TTC549 (cell line): ENCODE results near the gene ADAM12.
"Not testable (repeated sequence)": the region's sequence is repeated elsewhere in the genome, so short reads cannot be mapped to it uniquely, and the experiment has no call there.

ENCODE experiments used
- FAIRE-seq: peaks from 2 replicates; lab custom pipeline; 2012; peaks lifted over from hg19 to GRCh38; lab: Jason Lieb, UNC

ADAM12 gene

DNA sequence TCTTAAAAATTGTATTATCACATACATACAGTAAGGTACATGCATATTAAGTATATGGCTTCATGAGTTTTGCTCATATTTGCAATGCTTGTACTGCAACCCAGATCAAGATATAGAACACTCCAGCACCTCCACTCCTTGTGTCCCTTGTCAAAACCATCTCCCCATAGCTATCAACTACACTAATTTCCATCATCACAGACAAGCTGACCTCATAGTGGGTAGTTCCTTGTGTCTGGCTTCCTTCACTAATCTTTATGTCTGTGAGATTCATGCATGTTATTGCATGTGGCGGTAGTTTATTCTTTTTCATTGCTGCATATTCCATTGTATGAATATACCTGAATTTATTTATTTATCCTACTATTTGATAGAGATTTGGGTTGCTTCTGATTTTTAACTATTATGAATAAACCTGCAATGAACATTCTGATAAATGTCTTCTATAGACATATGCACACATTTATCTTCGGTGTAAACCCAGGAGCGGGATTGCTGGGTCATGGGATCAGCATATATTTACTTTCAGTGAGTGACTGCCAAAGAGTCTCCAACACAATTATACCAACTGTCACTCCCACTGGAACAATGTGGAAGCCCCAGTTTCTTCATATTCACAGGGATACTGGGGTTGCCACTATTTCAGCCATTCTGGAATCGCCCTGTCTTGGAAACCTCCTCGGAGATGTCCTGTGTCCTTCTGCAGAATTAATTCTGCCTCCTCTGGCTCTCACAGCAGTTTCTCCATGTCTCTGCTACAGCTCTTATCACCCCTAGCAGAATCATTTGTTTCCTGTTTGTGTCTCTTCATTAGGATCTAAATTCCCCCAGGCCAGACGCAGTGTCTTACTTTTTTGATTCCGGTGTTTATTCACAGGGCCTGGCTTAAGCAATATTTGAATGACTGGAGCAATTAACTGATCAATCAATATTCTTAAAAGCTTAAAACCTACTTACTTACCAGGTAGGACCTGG lies 14.7 kb upstream of the ADAM12 start:
- no peak for FAIRE-seq

DNA sequence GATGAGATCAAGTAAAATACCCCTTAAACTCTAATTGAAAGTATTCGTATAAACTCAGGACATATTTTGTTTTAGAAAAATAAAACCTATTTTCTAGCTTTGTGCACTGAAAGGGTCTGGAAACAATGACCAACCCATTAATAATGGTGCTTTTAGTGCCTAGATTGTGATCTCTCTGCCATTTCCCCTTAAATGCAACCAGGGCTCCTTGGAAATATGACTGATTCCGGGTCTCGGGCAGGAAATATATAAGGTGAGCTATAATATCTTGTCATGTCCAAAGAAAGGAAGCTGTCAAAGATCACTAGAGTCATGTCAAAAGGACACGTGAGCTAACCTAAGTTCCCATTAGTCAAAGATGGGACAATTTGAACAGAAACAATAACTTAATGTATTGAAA lies 12.4 kb upstream of the ADAM12 start:
- no peak for FAIRE-seq

DNA sequence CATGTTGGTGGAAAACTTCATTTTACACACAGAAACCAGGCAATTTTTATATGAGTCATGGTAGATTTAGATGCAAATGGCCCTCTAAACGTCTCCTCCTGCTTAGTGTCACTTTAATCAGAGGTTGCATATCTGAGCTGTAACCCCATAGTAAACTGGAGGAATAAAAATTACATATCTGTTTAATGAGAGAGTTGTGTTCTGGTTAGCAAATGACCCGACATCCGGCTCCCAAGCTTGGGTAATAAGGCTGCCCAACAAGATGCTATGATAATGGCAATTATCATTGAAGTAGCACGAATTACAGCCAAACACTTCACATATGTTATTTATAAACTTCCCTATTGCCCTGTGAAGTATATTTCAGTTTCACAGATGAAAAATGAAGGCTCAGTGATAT lies 10.6 kb upstream of the ADAM12 start:
- FAIRE-seq, result no peak

DNA sequence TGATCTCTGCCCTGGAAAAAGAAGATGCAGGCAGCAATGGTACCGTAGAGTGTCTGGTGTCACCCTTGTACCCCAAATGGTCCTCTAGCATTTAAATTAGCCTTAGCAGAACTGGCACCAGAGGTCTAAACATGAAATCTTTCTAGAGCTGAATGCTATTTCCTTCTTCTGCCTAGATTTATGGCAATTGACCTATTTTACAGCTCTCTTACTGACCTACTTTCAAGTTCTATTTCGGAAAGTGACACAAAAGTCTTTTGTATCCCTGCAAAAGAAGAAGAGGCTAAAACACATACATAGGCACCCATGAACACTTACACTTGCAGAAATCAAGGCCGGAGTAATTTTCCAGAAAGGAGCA lies 10.1 kb upstream of the ADAM12 start:
- FAIRE-seq, result no peak

DNA sequence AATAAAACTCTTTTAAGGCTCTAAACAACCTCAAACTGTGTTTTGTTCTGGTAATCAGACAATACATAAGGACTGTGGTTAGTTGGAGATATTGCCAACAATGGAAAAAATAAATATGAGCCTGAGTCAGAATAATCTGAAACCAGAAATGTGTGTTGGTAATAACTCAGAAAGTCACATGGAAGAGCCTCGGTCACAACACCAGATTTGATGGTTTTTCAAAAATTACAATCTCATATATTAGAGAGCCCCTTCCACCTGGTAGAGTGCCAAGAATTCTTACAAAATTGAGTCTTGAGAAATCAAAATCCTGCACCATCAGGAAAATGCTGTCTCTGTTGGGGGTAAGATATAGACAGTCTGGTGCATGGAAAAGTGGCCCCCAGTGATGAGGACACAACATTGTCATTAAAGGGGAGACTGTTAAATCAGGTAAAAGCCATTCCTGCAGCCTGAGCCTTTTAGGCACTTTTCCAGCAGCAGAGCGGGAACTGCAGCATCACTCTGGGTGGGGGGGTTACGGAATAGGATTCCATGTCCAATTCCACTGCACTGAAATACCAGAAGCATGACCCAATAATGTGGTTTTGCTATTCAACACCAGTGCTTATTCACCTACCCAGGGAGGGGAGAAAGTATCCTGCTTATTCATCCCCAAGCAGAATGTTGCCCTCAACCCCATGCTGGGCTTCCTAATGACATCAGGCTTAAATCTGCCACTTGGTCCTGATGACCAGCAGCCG lies 9.5 kb upstream of the ADAM12 start:
- FAIRE-seq, result no peak

DNA sequence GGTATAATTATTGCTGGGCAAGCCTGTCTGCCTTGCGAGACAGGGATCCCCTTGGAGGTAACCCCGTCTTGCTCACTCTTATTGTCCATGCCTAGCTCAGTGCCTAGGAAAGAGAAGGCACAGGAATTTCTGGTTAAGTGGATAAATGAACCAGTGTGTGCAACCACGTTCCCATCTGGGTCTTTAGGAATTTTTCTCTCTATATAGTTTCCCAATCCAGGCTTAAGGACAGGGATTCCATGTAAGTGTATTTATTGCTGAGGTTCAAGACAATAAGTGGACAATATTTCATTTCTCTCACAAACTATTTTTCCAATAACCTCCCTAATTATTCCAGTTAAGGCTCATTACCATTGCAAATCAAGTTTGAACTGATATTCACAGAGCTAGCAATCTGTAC lies 8.9 kb upstream of the ADAM12 start:
- no peak for FAIRE-seq

DNA sequence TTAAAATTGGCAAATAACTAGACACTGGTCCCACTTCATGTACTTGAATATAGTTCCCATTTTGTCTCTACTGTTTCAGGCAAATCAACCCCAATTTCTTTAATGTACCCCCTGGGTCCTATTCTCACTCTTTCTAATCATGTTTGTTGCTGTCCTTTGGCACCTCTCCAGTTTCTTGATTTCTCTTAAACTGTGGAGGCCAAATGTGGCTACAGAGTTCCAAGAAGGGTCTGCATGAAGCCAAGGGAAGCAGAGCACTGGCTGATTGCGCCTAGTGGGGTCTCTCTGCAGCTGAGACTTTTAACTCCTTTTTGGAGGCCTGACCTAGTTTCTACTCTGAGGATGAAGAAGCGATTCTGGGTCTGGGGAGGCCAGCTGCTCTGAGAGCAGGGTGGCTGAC lies 6.7 kb upstream of the ADAM12 start:
- FAIRE-seq, result no peak

DNA sequence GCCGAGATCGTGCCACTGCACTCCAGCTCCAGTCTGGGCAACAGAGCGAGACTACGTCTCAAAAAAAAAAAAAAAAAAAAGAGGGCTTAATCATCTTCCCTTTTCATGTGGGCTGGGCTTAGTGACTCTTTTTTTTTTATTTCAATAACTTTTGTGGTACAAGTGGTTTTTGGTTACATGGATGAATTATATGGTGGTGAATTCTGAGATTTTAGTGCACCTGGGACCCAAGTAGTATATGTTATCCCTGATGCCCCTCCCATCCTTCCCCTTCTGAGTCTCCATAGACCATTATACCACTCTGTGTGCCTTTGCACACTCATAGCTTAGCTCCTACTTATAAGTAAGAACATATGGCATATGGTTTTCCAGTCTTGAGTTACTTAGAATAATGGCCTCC lies 4.8 kb upstream of the ADAM12 start:
- no peak for FAIRE-seq

DNA sequence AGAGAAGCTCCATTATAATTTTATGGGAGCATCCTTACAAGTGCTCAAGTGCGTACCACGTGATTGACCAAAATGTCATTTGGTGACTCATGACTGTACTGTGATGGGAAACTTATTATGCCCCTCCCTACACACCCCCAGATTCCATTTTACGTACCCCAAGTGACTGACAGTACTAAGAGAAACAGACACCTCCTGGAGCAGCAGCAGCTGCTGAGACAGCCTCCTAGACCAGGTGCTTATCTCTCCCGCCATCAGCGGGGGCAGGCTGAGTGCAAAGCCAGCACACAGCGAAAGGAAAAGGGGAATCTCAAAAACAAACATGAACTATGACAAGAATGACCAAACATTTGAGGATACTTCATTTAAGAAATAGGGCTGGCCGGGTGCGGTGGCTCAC lies 4.2 kb upstream of the ADAM12 start:
- no peak for FAIRE-seq

DNA sequence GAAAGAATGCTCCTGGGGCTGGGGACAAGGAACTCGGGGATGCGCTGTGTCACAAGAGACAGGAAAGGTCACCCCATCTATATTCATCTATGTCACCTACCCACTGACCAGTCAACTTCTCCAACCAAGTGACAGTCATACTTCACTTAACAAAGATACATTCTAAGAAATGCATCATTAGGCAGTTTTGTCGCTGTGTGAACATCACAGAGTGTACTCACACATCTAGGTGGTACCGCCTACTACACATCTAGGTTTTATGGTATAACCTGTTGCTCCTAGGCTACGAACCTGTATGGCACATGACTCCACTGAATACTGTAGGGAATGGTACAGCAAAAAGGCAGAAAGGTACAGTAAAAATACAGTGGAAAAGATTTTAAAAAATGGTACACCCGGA lies 3.8 kb upstream of the ADAM12 start:
- no peak for FAIRE-seq

DNA sequence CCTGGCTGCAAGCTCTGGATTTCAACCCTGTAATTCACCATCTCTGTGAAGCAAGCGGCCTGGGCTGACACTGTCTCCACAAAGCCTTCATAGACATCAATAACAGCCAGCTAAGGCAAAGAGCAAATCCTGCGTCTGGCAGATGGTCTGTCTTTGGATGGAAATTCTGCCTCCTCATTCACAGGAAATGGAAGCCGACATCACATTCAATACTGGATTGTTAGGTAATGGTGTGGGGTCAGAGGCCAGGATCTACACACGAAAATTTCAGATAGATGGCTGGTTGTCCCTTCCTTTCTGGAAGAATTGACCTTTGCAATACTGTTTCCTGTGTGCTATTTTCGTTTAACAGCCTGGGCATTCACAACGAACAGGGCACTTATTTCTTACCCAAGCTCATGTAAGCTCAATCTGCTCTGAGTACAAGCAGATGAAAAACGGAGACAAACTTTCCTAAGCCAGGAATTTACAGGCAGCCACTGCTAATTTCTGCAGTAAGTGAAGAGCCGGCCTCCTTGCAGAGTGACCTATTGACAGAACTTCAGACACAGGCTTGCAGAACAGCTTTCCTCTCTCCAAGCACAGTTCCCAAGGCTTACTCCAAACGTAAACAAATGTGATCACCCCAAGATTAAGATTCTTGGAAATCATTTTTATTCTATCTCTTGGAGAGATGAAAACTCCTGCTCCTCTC lies 3.1 kb upstream of the ADAM12 start:
- no peak for FAIRE-seq

DNA sequence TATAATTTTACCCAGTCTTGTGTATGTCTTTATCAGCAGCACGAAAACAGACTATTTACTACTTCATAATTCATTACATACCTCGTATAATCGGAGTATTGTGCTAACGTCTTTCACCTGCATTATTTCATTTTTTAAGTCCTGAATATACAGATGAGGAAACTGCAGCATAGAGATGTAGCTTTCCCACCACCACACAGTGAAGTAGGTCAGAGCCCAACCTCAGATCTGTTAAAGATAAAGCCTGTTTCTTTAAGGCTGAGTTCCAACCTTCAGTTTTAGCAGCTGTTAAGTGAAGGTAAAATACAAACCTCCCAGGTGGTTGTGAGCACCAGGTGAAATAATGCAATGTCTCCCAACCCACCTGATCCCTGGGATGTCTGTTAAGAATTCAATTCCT lies 2.0 kb upstream of the ADAM12 start:
- FAIRE-seq, result no peak

DNA sequence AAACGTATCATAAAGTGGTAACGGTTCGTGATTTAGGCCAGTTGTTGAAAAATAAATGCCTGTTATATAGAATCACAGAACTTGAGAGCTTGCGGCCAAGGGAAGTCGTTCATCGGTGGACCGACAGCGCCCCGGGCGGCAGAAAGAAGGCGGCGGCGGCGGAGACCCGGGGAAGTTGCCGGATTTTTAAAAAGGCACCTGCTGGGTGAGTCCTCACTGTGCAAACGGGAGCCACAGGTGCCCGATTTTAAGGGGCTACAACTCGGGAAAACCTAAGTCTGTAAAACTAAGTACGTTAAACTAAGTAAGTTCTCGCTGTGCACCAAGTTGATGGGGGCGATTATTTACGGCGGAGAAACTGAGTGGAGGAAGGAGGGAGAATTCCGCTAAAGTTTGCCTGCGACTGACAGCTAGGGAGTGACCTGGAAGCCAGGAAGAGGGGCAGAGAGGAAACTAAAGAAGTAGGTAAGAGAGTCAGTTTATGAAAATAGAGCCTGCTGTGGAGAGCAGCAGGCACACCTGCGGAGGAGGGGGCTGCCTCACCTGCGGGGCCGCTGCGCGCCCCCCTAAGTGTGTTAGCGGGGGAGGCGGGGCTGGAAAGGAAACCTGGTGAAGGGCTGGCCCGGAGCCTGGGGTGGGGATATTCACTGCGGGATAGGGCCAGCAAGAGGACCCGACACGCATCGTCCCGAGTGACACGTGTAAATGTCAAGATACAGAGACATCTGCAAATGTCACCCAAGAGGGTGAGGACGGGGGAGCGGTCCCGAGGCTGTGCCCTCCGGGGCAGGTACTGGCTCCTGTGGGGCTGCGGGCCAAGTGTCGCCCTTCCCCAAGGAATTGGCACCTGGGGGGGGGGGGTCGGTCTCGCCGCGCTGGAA lies 996 bp downstream of the ADAM12 start:
- FAIRE-seq, result no peak

DNA sequence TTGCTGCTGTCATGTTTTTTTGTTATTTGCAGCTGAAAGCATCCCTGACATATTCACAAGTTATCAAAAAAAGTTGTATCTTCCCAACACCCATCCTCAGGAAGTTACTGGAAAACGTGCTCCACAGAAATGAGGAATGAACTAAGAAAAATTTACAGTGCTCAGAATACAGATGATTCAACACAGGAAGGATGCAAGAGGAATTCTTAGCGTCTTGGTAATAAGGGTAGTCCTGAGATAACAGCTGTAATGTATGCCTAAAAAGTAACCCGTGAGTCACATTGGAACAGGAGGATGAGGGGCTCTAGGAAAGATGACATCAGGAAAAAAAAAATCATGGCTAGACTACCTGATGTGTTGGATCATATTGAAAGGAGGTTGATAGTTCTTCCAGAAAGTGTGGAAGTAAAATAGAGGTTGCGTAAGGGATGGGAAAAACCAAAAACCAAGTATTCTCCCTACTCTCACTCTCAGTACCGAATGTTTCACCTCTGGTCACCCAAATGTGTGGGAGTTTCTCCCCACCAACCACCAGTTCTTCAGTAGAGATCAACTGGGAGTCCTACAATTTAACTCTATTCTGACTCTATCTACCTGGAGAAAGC lies 3.9 kb downstream of the ADAM12 start:
- FAIRE-seq, result no peak

DNA sequence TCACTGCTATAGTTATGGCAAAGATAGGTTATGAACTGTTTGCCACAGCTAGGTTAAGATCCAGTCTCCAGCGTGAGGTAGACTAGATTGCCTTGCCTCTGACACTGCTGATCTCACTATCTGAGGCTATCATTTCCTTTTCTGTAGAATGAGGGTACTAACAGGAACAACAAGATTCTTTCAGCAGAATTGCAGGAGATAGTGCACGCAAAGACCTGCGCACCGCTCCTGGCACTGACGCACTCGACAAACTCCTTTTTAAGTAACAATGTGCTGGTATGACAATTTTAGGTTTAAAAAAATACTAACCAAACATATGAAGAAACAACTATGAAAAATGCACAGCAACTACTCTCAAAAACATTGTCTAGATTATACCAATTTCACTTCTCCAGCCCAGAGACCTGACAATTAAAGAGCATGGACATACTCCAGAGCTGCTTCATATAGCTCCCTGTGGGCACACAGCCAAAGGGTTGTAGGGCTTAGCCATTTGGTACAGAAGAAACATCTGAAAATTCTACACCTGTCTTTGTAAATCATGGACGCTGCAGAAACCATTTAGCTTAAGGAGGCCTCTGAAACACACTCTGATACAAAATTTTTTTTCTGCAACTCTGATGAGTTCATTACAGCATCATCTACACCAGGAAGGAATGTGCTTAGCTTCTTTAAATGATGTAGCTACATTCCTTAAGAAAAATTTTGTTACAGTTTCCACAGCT lies 7.8 kb downstream of the ADAM12 start:
- FAIRE-seq, result no peak

DNA sequence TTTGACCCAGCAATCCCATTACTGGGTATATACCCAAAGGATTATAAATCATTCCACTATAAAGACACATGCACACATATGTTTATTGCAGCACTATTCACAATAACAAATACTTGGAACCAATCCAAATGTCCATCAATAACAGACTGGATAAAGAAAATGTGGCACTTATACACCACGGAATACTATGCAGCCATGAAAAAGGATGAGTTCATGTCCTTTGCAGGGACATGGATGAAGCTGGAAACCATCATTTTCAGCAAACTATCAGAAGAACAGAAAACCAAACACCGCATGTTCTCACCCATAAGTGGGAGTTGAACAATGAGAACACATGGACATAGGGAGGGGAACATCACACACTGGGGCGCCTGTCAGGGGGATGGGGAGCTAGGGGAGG lies 9.1 kb downstream of the ADAM12 start:
- not testable (repeated sequence) for FAIRE-seq

DNA sequence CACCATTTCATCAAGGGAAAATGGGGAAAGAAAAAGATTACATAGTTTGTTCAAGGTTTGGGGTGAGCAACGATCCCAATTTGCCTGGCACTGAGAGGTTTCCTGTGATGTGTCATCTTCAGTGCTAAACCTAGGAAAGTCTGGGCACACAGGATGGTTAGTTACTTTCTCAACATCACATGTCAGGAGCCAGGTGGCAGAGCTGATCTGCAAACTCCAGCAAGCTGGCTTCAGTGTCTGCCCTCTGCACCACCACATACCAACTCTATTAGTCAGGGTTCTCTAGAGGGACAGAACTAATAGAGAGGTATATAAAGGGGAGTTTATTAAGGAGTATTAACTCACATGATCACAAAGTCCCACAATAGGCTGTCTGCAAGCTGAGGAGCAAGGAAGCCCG lies 11.3 kb downstream of the ADAM12 start:
- FAIRE-seq, result no peak

DNA sequence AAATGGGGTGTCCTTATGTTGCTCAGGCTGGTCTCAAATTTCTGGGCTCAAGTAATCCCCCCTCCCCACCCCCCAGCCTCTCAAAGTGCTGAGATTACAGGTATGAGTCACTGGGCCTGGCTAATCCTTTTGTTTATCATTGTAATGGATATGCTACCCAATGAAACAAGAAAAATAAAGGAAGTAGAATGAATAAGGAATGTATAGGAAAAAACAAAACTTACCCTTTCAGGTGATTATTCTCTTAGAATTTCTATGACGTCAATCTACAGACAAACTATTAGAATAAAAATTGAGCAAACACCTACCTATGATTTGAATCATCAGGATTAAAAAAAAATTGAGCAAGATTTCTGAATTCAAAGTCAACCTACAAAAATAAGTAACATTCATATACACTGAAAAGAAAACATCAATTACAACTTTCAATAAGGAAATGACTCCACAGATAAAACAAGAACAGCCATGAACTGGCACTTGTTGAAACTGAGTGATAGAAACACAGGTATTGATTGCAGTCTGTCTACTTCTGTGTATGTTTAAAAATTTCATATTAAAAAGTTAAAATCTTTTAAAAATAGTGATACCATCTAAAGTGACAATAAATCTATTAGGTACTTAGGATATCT lies 12.2 kb downstream of the ADAM12 start:
- no peak for FAIRE-seq

DNA sequence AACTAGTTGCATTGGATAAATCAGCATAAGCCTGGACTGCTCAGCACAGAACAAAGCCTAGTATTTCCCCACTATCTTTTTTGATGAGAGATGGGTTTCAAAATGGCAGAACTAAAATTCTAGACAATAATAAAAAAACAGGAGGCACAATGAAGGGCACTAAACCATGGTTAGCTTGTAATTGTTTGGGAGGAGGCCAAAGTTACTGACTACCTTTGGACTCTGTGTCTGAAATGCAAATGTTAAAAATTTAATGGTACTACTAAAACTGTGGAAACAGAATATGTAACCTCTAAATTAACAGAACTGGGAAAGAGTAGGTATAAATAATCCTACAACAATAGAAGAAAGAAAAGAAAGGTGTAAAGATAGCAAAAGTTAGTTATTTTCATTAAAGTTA lies 13.0 kb downstream of the ADAM12 start:
- no peak for FAIRE-seq

DNA sequence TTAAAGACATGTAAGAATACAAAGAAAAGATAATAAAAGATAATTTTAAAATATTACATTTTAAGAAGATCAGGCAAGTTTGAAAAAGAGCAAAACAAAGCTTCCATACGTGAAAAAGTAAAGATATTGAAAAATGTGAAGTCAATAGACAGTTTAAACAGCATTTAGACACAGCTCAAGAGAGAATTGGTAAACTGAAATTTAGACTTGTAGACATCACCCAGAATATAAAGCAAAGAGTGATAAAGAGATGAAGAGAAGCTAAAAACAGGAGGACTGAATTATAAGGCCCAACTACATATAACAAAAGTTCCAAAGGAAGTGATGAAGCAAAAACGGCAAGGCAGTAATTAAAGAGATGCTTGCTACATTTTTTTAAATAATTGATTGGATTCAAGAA lies 13.8 kb downstream of the ADAM12 start:
- no peak for FAIRE-seq

DNA sequence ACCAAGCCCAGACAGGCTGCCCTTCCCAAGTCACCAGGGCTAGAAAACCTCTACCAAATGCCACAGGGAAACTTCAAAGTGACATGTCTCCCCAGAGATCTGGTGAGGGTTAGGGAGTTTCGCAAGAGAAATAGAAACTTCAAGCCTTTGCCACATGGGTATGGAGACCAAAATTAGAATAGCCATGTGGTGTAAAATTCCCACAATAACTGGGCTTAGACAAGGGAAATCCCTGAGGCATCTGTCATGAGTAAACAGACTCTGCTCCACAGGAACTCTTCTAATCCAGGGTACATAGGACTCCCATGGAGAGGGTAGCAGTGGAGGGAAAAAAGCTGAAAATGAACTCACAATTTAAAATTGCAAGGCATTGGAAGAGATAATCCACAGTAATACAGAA lies 14.3 kb downstream of the ADAM12 start:
- FAIRE-seq, result no peak
